ENCODE measurements around the gene NOD1. TPM values are rescaled to one million over a fixed set of nuclear protein-coding genes. Genes with fewer than 3 reads are reported as not detected.

NOD1 gene
- total RNA-seq, 1 donor from 2014 or later = 7.8 TPM

GRCh38 chr7:30428246-30429155 is 50.1 kb downstream of the NOD1 start:
- H3K4me3 ChIP-seq (ENCODE audit: low read depth, low read length) = no peak overlapping the region
- H3K36me3 ChIP-seq (ENCODE audit: control insufficient read depth, insufficient read depth, low read length) = no peaks in the 10 kb centered on the region
- TF ChIP-seq, protein P1, sequence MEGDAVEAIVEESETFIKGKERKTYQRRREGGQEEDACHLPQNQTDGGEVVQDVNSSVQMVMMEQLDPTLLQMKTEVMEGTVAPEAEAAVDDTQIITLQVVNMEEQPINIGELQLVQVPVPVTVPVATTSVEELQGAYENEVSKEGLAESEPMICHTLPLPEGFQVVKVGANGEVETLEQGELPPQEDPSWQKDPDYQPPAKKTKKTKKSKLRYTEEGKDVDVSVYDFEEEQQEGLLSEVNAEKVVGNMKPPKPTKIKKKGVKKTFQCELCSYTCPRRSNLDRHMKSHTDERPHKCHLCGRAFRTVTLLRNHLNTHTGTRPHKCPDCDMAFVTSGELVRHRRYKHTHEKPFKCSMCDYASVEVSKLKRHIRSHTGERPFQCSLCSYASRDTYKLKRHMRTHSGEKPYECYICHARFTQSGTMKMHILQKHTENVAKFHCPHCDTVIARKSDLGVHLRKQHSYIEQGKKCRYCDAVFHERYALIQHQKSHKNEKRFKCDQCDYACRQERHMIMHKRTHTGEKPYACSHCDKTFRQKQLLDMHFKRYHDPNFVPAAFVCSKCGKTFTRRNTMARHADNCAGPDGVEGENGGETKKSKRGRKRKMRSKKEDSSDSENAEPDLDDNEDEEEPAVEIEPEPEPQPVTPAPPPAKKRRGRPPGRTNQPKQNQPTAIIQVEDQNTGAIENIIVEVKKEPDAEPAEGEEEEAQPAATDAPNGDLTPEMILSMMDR (IDR thresholded peaks at IDR 0.05; ENCODE audit: insufficient read depth, low read length, poor library complexity, severe bottlenecking) = no peak

GRCh38 chr7:30427296-30428070 is 51.1 kb downstream of the NOD1 start:
- Histone ChIP-seq H3K36me3 (ENCODE audit: control insufficient read depth, insufficient read depth, low read length) (no peaks in the 10 kb centered on the region), H3K27me3 (ENCODE audit: control insufficient read depth, insufficient read depth, low read length) (no peaks in the 10 kb centered on the region), H3K4me3 (ENCODE audit: low read depth, low read length) (no peak overlapping the region)
- DNase-seq (ENCODE audit: low read depth) = no peak
- TF ChIP-seq, protein P1 (IDR thresholded peaks at IDR 0.05; ENCODE audit: insufficient read depth, low read length, poor library complexity, severe bottlenecking) = no peak

More at GRCh38 chr7:30428246-30429155, 50.1 kb downstream of the NOD1 start:
- H3K27me3 ChIP-seq (ENCODE audit: control insufficient read depth, insufficient read depth, low read length) = no peaks in the 10 kb centered on the region
- DNase-seq (ENCODE audit: low read depth) = no peak

DNA sequence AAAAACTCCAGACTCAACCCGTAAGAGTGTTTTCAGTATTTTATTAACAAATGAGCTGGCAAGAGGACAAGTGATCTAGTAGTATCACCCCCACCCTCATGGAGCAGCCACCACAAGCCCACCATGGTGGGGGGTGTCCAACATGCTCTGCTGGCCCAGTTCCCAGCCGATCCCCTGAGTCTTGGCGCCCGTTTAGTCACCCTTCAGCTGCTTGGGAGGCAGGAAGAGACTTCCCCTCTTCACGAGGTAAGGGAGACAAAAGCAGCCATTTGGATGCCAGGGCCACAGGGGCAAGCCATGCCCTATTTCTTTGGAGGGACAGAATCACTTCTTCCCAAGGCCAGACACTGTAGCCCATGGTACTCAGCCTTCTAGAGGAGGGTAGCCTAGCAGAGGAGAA is 54.1 kb downstream of the NOD1 start:
- Histone ChIP-seq H3K4me3 (ENCODE audit: low read depth, low read length) (no peak overlapping the region), H3K36me3 (ENCODE audit: control insufficient read depth, insufficient read depth, low read length) (no peaks in the 10 kb centered on the region), H3K27me3 (ENCODE audit: control insufficient read depth, insufficient read depth, low read length) (no peaks in the 10 kb centered on the region)
- no peak for DNase-seq (ENCODE audit: low read depth)
- TF ChIP-seq, protein P1 (IDR thresholded peaks at IDR 0.05; ENCODE audit: insufficient read depth, low read length, poor library complexity, severe bottlenecking) = no peak

DNA sequence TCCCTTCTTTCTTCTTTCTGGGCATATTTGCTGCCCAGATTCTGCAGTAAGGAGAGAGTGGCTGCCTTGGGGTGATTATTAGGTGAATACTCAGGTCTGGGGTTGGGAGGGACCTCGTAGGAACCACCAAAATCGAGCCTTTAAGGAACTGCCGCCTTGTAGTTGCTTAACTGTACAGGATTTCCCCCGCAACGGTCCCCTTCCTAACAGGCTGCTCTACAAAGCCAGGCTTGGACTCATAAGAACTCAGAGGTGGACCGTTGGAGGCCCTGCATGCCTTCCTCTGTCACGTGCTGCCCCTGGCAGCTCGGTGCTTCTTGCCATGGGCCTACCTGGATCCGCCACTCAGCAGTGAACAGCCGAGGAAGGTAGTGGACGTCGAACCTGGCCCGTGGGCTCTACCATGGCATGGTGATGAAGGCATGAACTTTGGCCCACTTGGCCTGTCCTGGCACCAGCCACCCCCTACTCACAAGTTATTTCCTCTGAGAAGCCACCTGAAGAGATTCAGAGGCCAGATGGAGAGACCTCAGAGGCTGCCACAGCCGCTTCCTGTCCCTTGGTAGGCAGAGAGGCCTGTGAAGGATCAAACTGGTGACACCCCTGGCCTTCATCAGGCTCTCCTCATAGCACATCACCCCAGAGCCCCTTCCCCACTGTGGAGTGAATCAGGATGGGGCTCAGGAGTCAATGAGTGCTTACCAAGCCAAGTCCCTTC is 54.6 kb downstream of the NOD1 start:
- DNase-seq (ENCODE audit: low read depth) = no peak
- TF ChIP-seq, protein P1 (IDR thresholded peaks at IDR 0.05; ENCODE audit: insufficient read depth, low read length, poor library complexity, severe bottlenecking) = no peak
- H3K36me3 ChIP-seq (ENCODE audit: control insufficient read depth, insufficient read depth, low read length) = no peaks in the 10 kb centered on the region
- no peak overlapping the region for H3K4me3 ChIP-seq (ENCODE audit: low read depth, low read length)
- no peaks in the 10 kb centered on the region for H3K27me3 ChIP-seq (ENCODE audit: control insufficient read depth, insufficient read depth, low read length)

GRCh38 chr7:30422922-30423321 is 55.7 kb downstream of the NOD1 start:
- H3K4me3 ChIP-seq (ENCODE audit: low read depth, low read length) = no peak overlapping the region
- H3K27me3 ChIP-seq (ENCODE audit: control insufficient read depth, insufficient read depth, low read length) = no peaks in the 10 kb centered on the region
- no peak for DNase-seq (ENCODE audit: low read depth)
- TF ChIP-seq, protein P1 (IDR thresholded peaks at IDR 0.05; ENCODE audit: insufficient read depth, low read length, poor library complexity, severe bottlenecking) = no peak
- H3K36me3 ChIP-seq (ENCODE audit: control insufficient read depth, insufficient read depth, low read length) = no peaks in the 10 kb centered on the region
